Neuronal stem cell (in vitro differentiated cells): ENCODE data around the gene CADPS.

ENCODE experiments used
- DNase-seq: peaks from one replicate; pipeline ENCODE4 v3.0.0-alpha.2; 2013; ENCODE audit warnings: low spot score
- H2AFZ ChIP-seq: one replicate; pipeline ENCODE4 v1.6.1; 2013; ENCODE audit warnings: mild to moderate bottlenecking, low read length, inconsistent platforms
- H2AK5ac ChIP-seq: 2 replicates; pipeline ENCODE4 v1.6.1; 2013; ENCODE audit warnings: low read depth, mild to moderate bottlenecking, inconsistent platforms, low read length, moderate library complexity, mixed read lengths
- H2BK120ac ChIP-seq: 2 replicates; pipeline ENCODE4 v1.6.1; 2013; ENCODE audit warnings: low read depth, mild to moderate bottlenecking, inconsistent platforms, low read length, moderate library complexity, mixed read lengths
- H2BK12ac ChIP-seq: one replicate; pipeline ENCODE4 v1.6.1; 2013; ENCODE audit warnings: low read length, inconsistent platforms
- H2BK15ac ChIP-seq: 2 replicates; pipeline ENCODE4 v1.6.1; 2013; ENCODE audit warnings: mild to moderate bottlenecking, low read length, inconsistent platforms, mixed read lengths
- H2BK5ac ChIP-seq: one replicate; pipeline ENCODE4 v1.6.1; 2013; ENCODE audit warnings: inconsistent platforms, mild to moderate bottlenecking, low read length, moderate library complexity
- H3K14ac ChIP-seq: one replicate; pipeline ENCODE4 v1.6.1; 2013; ENCODE audit warnings: low read length, inconsistent platforms
- H3K18ac ChIP-seq: 2 replicates; pipeline ENCODE4 v1.6.1; 2013; ENCODE audit warnings: low read length, inconsistent platforms
- H3K23ac ChIP-seq: 2 replicates; pipeline ENCODE4 v1.6.1; 2013; ENCODE audit warnings: low read depth, mild to moderate bottlenecking, mixed read lengths, low read length, inconsistent platforms; ENCODE audit not compliant: poor library complexity
- H3K27ac ChIP-seq: replicated peaks from 3 replicates; pipeline ENCODE4 v1.5.1; 2013; ENCODE audit warnings: low read length, inconsistent platforms
- H3K27me3 ChIP-seq, 3 experiments: 2 replicates each; pipeline ENCODE4 v1.6.1; 2013; ENCODE audit warnings: low read length in 3 of 3, mild to moderate bottlenecking in 2 of 3, inconsistent platforms in 1 of 3, low read depth in 1 of 3, mixed read lengths in 1 of 3, moderate library complexity in 1 of 3; ENCODE audit not compliant: control insufficient read depth in 3 of 3, insufficient read depth in 3 of 3
- H3K36me3 ChIP-seq, 2 donors: replicated peaks in 1 of 2; 2 replicates each; pipeline ENCODE4 v1.6.1; 2013; ENCODE audit warnings: low read length in 2 of 2; ENCODE audit not compliant: control insufficient read depth in 2 of 2, insufficient read depth in 2 of 2
- H3K4ac ChIP-seq: 2 replicates; pipeline ENCODE4 v1.6.1; 2013; ENCODE audit warnings: inconsistent platforms, mild to moderate bottlenecking, low read length, moderate library complexity
- H3K4me1 ChIP-seq, 2 donors: 1 replicate in 1 of 2; 2 replicates in 1 of 2; pipeline ENCODE4 v1.6.1; 2013; ENCODE audit warnings: low read length in 2 of 2, low read depth in 1 of 2; ENCODE audit not compliant: control insufficient read depth in 2 of 2, insufficient read depth in 1 of 2
- H3K4me2 ChIP-seq: one replicate; pipeline ENCODE4 v1.6.1; 2013; ENCODE audit warnings: mild to moderate bottlenecking, low read length, inconsistent platforms; ENCODE audit not compliant: insufficient read depth, poor library complexity, severe bottlenecking
- H3K4me3 ChIP-seq, 2 donors: 2 replicates each; pipeline ENCODE4 v1.5.1; 2013; ENCODE audit warnings: low read length in 2 of 2, mild to moderate bottlenecking in 2 of 2, inconsistent platforms in 1 of 2, moderate library complexity in 1 of 2
- H3K79me1 ChIP-seq: one replicate; pipeline ENCODE4 v1.6.1; 2013; ENCODE audit warnings: low read depth, mild to moderate bottlenecking, inconsistent platforms, low read length, moderate library complexity
- H3K9ac ChIP-seq: one replicate; pipeline ENCODE4 v1.6.1; 2013; ENCODE audit warnings: mild to moderate bottlenecking, low read depth, low read length, inconsistent platforms; ENCODE audit not compliant: poor library complexity
- H3K9me3 ChIP-seq, 2 donors: replicated peaks in 1 of 2; 2 replicates each; pipeline versions ENCODE3 to v1.6.1; 2013; ENCODE audit warnings: low read length in 2 of 2, mild to moderate bottlenecking in 2 of 2, inconsistent platforms in 1 of 2, low read depth in 1 of 2, mixed read lengths in 1 of 2, moderate library complexity in 1 of 2; ENCODE audit not compliant: control insufficient read depth in 2 of 2, insufficient read depth in 1 of 2
- H4K8ac ChIP-seq: one replicate; pipeline ENCODE4 v1.6.1; 2013; ENCODE audit warnings: low read depth, mild to moderate bottlenecking, inconsistent platforms, low read length, moderate library complexity
- H4K91ac ChIP-seq: one replicate; pipeline ENCODE4 v1.6.1; 2013; ENCODE audit warnings: low read length, low read depth, mild to moderate bottlenecking, inconsistent platforms; ENCODE audit not compliant: poor library complexity
- WGBS, 2 donors: extraction: QIAGEN DNeasy Blood & Tissue Kit; methylation state at CpG; one replicate each; pipeline ENCODE4 v1.1.7; 2013; ENCODE audit warnings: missing lambda C conversion rate in 2 of 2, mixed read lengths in 1 of 2; ENCODE audit not compliant: insufficient read length in 2 of 2, insufficient replicate concordance in 1 of 2; ENCODE audit errors: extremely low coverage in 2 of 2; 5-methylcytosine and 5-hydroxymethylcytosine counted together

CADPS gene

DNA sequence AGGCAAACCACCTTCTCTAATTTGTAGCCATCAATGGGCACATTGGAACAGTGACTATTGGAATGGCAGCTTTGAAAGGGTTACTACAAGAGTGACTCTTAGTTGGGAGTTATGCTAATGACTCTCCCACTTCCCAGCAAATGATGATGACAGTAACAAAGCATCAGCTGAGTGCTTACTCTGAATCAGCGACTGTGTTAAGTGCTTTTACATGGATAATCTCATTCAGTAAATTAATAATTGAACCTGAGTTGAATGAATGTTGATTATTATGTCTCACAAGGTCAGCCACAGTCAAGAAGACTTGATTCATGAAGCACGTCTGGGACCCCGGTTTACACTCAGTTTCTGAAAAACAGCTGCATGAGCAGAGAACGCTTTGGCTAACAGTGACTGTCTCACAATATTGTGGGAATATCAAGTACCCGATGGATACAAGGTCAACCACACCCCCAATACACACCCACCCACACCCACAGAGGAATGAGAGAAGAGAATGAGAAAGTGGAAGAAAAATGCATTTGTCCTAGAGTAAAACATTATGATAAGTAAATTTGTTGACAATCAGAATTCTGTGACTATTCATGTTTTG, 259.9 kb downstream of the CADPS start:
- H3K36me3 ChIP-seq = no peaks in the 10 kb centered on the region
- peaks cover 0 to 5% (median 0%) of the 10 kb centered on the region in 3 experiments for H3K27me3 ChIP-seq
- no peak overlapping the region for H3K4ac ChIP-seq
- no peak overlapping the region for H4K8ac ChIP-seq
- no peak overlapping the region for H2BK12ac ChIP-seq
- WGBS, 2 donors = no CpG with 5 or more reads among the region's 5 CpGs
- no peak overlapping the region for H2AK5ac ChIP-seq
- no peak overlapping the region for H3K18ac ChIP-seq
- H4K91ac ChIP-seq = no peak overlapping the region
- no peak for DNase-seq
- no peak overlapping the region for H3K9ac ChIP-seq
- no peaks in the 10 kb centered on the region for H3K9me3 ChIP-seq
- no peak overlapping the region for H3K4me2 ChIP-seq
- no peak overlapping the region for H3K23ac ChIP-seq
- H2AFZ ChIP-seq = no peak overlapping the region
- H3K79me1 ChIP-seq = no peaks in the 10 kb centered on the region
- no peak overlapping the region for H3K4me3 ChIP-seq
- no peak overlapping the region for H2BK120ac ChIP-seq
- H3K4me1 ChIP-seq = peaks cover 0 to 1% of the 10 kb centered on the region in 2 donors
- H3K14ac ChIP-seq = no peak overlapping the region
- no peak overlapping the region for H3K27ac ChIP-seq
- H2BK5ac ChIP-seq = no peak overlapping the region
- no peak overlapping the region for H2BK15ac ChIP-seq

DNA sequence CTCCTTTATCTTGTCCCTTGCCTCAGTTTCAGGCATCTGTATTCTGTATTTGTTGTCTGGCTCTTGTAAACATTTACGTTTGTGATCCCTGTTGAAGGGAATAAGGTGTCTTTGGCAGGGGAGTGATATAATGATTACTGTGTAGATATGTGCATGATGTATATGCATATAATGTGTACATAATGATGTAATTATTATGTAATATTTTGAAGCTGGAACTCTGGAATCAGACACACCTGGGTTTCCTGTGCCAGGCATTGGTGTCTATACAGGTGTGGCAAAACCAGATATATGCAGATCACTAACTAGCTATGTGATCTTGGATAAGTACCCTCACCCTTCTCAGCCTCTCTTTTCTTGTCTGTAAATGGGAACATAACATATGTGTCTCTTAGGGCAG, 260.7 kb downstream of the CADPS start:
- no peak overlapping the region for H2BK120ac ChIP-seq
- no peaks in the 10 kb centered on the region for H3K36me3 ChIP-seq
- no peak overlapping the region for H3K9ac ChIP-seq
- H2AK5ac ChIP-seq = no peak overlapping the region
- H3K14ac ChIP-seq = no peak overlapping the region
- no peak overlapping the region for H4K91ac ChIP-seq
- no peaks in the 10 kb centered on the region for H3K79me1 ChIP-seq
- no peak for DNase-seq
- no peak overlapping the region for H3K4ac ChIP-seq
- no peak overlapping the region for H2BK12ac ChIP-seq
- no peak overlapping the region for H2AFZ ChIP-seq
- H2BK15ac ChIP-seq = no peak overlapping the region
- H3K4me2 ChIP-seq = no peak overlapping the region
- no peak overlapping the region for H3K27ac ChIP-seq
- H4K8ac ChIP-seq = no peak overlapping the region
- no peak overlapping the region for H3K4me3 ChIP-seq
- no peaks in the 10 kb centered on the region for H3K4me1 ChIP-seq
- peaks cover 0 to 5% (median 0%) of the 10 kb centered on the region in 3 experiments for H3K27me3 ChIP-seq
- WGBS, 2 donors = no CpG with 5 or more reads among the region's 1 CpG
- no peak overlapping the region for H2BK5ac ChIP-seq
- no peak overlapping the region for H3K23ac ChIP-seq
- H3K9me3 ChIP-seq = no peaks in the 10 kb centered on the region
- H3K18ac ChIP-seq = no peak overlapping the region

DNA sequence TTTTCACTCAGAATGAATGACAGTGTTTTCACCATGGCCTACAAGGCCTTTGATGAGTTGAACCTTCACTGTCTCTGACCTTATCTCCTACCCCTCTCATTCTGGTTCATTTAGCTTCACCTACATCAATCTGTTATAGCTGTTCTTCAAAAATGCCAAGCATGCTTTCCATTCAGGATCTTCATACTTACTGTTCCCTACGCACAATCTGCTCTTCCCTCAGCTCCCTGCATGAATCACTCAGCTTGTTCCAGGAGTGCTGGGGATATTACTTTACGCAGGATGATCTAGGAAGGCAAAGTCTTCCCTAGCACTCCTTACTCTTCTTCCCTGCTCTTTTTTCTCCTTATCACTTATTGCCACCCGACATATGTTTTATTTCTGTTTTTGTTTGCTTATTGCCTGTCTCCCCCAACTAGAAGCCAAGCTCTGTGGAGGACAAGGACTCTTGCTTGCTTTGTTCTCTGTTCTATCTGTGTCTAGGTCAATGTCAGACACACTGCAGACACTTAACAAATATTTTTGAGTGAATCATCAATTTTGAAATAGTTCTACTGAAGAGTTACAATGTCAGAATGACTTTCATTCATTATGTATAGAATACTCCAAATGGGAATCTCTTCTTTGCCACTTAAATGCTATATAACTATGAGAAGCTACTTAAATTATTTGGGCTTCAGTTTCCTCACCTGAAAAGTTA, 263.5 kb downstream of the CADPS start:
- H3K14ac ChIP-seq = no peak overlapping the region

DNA sequence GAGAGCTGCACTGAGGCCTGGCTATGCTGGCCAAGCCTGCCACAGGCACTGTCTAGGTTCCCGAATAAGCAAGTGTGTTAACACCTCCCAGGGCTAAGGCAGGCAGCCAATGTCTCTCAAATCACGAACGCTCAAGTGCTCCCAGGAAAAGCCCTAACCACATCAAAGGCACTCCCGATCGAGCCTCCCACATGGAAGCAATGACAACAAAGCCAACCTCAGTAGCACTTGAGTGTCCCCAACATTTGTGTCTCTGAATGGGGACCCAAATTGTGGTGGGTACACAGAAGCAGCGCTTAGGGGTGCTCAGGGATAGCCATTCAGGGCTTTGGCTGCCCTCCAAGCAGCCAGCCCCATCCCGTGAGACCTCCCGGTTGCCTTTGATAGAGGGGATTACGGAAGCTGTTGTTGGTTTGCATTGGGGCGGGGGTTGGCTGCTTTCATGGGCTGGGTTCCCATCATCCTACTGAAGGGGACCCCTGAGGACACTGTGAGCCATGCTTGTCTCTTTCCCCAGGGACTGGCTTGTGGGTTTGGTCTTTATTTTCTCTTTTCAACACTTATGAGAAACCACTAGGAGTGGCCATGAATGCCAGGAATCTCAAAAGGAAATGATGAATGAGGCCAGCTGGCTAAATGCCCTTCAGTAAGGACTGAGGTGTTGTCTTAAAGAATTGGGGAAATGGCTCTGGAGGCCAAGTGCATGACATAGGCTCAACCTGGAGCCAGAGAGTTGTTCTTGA, 267.8 kb downstream of the CADPS start:
- no peak overlapping the region for H3K4ac ChIP-seq
- no peak overlapping the region for H3K4me2 ChIP-seq
- no peak overlapping the region for H2BK12ac ChIP-seq
- no peaks in the 10 kb centered on the region for H3K9me3 ChIP-seq
- no peak overlapping the region for H3K23ac ChIP-seq
- no peak overlapping the region for H3K14ac ChIP-seq
- H2AK5ac ChIP-seq = no peak overlapping the region
- no peak for DNase-seq
- H4K8ac ChIP-seq = no peak overlapping the region
- no peak overlapping the region for H4K91ac ChIP-seq
- H3K36me3 ChIP-seq = no peaks in the 10 kb centered on the region
- H3K9ac ChIP-seq = no peak overlapping the region
- no peaks in the 10 kb centered on the region for H3K27me3 ChIP-seq
- no peak overlapping the region for H2BK5ac ChIP-seq
- WGBS, 2 donors = no CpG with 5 or more reads among the region's 10 CpGs
- no peak overlapping the region for H3K18ac ChIP-seq
- H3K4me1 ChIP-seq = peaks cover 0 to 7% of the 10 kb centered on the region in 2 donors
- H2AFZ ChIP-seq = no peak overlapping the region
- H2BK120ac ChIP-seq = no peak overlapping the region
- no peaks in the 10 kb centered on the region for H3K79me1 ChIP-seq
- H3K27ac ChIP-seq = no peak overlapping the region
- no peak overlapping the region for H2BK15ac ChIP-seq
- H3K4me3 ChIP-seq = no peak overlapping the region

More for the DNA sequence above, 263.5 kb downstream of the CADPS start:
- Histone ChIP-seq H4K8ac (no peak overlapping the region), H2BK15ac (no peak overlapping the region), H2BK12ac (no peak overlapping the region), H3K79me1 (no peaks in the 10 kb centered on the region), H2BK120ac (no peak overlapping the region), H3K18ac (no peak overlapping the region), H2AK5ac (no peak overlapping the region), H3K4me2 (no peak overlapping the region), H3K27ac (no peak overlapping the region), H4K91ac (no peak overlapping the region), H3K4ac (no peak overlapping the region), H2AFZ (no peak overlapping the region), H2BK5ac (no peak overlapping the region), H3K36me3 (no peaks in the 10 kb centered on the region), H3K4me1 (peaks cover 0 to 7% of the 10 kb centered on the region in 2 donors), H3K23ac (no peak overlapping the region), H3K9ac (no peak overlapping the region), H3K4me3 (no peak overlapping the region), H3K27me3 (no peaks in the 10 kb centered on the region), H3K9me3 (no peaks in the 10 kb centered on the region)
- WGBS, 2 donors = no CpG with 5 or more reads among the region's 3 CpGs
- no peak for DNase-seq
